ENCODE measurements around the gene ZNF283.

DNA sequence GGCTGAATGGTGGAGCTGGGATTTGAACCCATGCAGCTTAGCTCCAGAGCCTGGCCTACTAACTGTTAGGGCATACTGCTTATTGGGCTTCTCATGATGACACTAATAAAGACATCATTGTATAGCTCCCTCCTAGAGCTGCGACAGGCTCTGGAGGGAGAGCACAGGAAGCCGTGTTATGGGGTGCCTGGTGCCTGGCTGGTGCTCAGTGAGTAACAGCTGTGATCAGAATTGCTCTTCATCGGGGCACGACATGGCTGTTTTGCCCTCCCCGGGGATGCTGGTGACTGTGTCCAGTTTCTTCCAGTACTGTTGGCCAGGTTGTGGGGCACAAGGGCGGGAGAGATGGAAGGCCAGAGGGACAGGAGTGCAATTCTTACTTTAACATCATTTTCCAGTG lies 30.0 kb upstream of the ZNF283 start:
- TF ChIP-seq EZH2 (IDR thresholded peaks at IDR 0.05): no peak
- no peak for TF ChIP-seq POLR2AphosphoS5 (IDR thresholded peaks at IDR 0.05; ENCODE audit: borderline replicate concordance, low read depth, low read length)
- no peak for TF ChIP-seq FOXP2 (optimal IDR thresholded peaks at IDR 0.05; ENCODE audit: control extremely low read depth, extremely low read length, insufficient read depth)

Data from SK-N-MC (cell line).